GM04504 (cell line): ENCODE results near the gene TOMT.

Experiments used
- DNase-seq: peaks from one replicate; pipeline ENCODE4 v3.0.0-alpha.2; 2012; ENCODE audit warnings: low read depth

TOMT gene, protein sequence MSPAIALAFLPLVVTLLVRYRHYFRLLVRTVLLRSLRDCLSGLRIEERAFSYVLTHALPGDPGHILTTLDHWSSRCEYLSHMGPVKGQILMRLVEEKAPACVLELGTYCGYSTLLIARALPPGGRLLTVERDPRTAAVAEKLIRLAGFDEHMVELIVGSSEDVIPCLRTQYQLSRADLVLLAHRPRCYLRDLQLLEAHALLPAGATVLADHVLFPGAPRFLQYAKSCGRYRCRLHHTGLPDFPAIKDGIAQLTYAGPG

DNA sequence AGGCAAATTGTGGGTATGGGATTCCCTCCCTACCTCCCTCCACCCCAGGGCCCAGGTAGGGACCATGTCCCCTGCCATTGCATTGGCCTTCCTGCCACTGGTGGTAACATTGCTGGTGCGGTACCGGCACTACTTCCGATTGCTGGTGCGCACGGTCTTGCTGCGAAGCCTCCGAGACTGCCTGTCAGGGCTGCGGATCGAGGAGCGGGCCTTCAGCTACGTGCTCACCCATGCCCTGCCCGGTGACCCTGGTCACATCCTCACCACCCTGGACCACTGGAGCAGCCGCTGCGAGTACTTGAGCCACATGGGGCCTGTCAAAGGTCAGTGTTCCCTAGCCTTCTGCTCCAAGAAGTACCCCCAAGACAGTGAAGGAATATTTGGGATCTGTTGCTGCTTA lies at the start of gene TOMT:
TOMT (plus strand) TSS at position 37 of the 400 bp plus-strand sequence; CDS start at position 65, 28 bp downstream.
- DNase-seq: no peak

DNA sequence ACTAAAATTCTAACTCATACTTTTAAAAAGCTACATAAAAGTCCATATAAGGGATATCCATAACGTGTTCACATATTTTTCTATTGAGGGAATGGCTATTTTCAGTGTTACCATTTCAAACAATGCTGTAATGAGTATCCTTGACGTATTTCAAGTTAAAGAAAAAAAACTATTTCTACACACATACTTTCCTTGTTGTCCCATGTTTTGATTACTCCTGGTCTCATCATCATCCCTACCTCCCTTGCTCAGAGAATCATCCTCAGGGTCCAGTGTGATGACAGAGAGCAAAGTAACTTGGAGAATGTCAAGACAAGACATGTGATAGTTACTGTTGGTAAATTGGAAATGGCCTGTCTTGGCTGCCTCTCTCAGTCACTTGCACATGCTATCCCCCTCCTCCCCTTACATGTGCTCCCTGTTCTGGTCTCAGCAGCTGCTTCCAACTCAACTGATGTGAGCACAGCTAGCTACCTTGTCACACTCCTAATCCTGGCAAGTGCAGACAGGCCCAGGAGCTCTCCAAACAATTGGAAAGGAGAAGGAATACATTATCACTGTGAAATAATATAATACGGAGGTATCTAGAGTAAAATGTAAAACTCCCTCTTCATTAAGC lies 47.2 kb upstream of the TOMT start:
- no peak for DNase-seq

DNA sequence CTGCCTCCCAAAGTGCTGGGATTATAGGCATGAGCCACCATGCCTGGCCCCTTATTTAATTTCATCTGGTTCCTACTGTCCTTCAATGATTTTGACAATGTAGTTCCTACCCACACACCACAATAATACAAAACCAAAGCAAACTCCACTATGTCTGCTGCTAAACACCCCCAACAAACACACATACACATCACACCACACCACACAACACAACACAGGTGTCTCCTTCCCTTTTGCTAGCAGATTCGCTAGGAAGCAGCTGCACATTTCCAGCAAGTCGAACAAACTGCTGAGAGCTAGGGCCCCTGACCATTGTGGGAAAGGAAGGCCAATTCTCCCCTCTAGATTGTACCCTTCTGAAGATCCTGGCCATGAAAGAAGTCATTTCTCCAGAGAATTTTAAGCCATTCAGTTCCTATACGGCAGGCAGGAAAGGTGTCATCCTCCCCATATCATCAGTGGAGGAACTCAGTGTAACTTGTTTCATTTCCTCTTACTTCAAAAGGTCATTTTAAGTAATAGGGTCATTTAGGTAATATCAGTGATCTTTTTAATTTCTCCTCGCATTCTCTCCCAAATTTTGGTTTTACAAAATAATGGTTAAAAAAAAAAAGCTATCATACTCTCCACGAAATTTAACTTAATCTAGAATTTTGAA lies 43.9 kb upstream of the TOMT start:
- no peak for DNase-seq

DNA sequence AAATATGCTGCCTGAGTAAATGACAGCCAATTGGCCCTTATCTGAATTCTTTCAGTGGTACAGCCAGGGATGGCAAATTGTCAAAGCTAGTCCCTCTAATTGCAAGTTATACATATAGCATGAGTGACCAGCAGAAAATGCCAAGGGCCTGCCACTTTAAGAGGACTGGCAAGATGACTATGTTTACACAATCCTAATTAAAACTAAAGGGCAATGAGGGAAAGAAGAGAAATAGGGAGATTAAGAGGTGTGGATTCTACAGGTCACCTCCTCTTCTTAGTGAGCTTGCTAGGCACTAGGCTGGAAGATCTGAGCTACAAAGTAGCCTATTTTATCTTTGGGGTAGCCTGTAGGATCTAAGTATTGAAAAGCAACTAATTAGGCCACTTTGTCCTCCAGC lies 38.9 kb upstream of the TOMT start:
- DNase-seq: no peak

DNA sequence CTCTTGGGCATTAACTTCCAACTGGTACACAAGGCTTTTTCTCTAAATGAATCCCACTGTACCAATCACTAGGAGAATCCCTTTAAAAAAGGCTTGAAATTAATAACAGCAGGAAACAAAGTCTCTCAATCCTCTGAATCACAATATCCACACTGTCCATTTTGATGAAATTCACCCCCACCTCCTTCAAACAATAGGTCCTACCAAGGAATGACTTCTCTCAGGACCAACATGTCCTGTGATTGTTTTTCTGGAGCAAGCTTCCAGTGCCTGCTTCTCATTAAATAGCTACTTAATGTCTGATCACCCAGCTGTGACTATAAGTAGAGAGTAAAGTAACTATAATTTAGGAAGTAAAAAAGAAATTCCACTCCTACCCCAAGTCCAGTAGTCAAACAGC lies 38.5 kb upstream of the TOMT start:
- DNase-seq: no peak

DNA sequence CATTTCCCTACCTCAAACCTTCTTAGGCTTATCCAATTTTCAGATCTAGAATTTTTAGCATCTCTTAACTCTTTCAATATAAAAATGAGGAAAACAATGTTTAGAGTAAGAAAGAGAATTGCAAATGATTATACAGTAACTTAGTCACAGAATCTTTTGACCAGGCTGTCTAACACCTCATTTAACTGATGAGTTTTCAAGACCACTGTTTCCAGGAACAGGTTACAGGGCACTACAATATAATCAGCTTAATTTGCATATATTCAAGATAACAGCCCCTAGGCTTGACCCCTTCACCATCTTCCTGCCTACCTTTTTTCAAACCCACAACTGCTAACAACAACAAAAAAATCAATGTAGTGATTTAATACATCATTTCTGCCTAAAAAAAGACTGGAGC lies 38.0 kb upstream of the TOMT start:
- no peak for DNase-seq

DNA sequence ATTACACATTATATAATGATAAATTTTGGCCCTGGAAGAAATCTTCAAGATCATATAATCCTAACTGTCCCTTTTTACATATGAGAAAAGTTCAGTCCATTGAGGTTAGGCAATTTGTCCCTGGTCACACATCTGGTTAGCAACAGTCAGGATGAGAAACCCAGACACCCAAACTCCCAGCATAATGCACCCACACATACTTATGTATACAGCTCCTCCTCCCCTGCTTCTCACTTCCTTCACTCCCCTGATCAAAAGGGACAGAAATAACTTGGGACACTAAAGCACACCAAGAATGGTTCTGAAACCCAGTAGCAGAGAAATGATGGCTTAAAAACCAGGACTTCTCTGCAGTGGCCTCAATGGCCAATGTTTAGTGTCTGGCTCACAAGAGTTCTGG lies 36.5 kb upstream of the TOMT start:
- no peak for DNase-seq

DNA sequence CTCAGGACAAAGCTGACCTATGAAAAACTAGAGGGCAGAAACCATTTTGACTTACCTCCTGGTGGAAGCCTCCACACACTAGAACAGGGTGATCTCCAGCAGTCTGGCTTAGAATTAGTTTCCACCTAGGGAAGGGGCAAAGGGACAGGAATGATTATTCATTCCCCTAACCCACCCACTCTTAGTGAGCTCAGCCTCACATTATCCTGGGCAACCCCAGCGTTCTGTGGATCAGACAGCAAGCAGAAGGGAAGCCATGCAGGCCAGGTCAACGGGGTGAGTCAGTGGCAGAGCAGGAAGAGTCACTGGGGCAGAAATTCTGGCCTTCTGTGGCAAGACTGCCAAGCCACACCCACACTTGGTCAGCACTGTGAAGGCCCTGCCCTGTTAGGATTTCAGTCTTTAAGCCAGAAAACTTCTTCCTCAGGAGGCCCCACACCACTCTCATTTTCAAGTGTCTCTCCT lies 35.9 kb upstream of the TOMT start:
- DNase-seq: peak; percentile 75

DNA sequence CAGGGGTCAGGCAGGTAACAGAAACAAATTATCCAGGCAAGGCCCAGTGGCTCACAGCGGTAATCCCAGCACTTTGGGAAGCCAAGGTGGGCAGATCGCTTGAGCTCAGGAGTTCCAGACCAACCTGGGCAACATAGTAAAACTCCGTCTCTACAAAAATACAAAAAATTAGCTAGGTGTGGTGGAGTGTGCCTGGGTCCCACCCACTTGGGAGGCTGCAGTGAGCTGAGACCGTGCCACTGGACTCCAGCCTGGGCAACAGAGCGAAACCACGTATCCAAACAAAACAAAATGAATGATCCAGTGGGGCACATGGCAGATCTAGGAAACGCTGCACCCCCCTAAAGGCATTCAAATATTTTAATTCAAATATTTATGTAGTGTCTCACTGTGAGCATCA lies 35.2 kb upstream of the TOMT start:
- no peak for DNase-seq

DNA sequence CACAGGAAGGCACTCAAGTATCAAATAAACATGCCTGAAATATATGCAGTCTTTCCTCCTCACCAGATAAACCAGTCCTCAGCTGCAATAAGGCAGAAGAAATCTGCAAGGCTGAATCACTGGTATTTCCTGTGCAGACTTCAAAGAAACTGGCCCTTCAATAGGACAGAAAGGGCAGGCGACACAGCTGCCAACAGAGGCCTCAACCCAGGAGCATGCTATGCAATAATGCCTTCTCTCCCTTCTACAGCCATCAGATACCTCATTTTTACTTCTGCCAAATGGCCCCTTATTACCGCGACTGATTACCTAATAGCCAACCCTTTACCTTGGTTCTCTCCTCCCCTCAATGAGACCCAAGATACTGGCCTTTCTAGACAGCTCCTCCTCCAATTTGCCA lies 33.4 kb upstream of the TOMT start:
- peak; percentile 44 for DNase-seq

DNA sequence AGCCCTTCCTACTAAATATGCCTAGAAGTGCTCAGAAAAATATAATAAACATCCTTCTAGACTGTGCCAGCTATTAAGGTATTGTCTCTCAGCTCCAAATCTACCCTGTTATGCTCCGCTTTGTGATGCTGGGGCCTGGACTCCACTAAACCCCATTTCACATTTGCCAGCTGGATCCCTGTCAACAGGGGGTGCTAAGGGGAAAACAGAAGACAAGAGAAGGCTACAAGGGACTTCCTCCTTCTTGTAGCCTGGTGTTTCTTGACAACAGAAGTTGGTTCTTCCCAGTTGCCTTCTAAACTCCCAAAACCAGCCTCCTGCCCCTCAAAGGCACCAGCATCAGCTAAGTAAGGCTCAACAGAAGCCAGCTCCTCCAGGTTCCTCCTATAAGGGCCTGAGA lies 30.6 kb upstream of the TOMT start:
- DNase-seq: no peak

DNA sequence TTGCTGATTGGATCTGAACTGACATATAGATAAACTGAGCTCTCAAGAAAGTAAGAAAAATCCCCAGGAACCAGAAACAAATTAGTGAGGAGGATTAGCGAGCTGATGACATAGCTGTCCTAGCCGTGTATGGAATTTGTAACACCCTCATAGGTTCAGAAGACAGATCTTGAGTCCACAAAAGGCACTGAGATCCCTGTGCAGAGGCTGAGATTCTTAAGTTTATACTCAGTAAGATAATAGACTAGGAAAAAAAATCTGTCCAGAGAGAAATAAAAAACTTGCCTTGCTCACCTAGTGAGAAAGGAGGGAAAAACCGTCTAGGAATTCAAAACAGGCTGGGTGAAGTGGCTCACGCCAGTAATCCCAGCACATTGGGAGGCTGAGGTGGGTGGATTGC lies 30.0 kb upstream of the TOMT start:
- no peak for DNase-seq

DNA sequence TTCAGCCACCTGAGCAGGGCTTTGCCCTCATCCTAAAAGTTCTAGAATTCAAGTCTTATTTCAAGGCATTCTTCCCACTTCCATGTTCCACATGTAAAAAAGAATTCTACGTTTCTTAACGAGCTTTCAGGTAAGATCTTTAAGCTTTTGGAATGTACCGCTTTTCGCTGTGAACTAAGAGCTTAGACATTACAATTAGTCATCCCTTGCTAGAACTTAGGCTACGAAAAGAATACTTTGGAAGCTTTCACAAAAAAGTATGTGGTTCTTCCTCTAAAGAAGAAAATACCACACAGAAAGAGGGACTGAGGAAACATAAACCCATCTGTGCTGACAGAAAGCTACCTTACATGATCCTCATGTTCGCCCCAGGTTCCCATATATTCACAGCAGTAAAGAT lies 27.2 kb upstream of the TOMT start:
- DNase-seq: no peak

DNA sequence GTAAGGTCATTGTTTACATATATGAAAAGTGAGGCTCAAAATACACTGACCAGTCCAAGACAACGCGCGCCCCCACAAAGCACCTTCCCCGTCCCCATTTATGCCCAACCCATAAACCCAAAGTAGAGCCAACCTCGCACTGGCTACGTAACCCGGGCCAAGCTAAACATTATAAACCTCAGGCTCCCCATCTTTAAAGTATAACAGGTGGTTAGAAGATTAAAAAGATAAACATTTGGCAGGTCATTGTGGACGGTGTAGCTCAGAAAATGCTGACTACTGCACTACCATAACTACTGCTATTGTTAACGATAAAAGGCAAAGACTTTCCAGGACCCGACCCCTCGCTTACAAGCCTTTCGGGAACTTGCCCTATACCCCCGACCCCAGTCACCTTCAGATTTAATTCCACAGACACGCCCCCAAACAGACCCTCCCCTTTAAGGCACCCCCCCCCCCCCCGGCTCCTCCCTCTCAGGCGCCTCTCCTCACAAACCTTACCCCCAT lies 25.9 kb upstream of the TOMT start:
- DNase-seq: no peak

DNA sequence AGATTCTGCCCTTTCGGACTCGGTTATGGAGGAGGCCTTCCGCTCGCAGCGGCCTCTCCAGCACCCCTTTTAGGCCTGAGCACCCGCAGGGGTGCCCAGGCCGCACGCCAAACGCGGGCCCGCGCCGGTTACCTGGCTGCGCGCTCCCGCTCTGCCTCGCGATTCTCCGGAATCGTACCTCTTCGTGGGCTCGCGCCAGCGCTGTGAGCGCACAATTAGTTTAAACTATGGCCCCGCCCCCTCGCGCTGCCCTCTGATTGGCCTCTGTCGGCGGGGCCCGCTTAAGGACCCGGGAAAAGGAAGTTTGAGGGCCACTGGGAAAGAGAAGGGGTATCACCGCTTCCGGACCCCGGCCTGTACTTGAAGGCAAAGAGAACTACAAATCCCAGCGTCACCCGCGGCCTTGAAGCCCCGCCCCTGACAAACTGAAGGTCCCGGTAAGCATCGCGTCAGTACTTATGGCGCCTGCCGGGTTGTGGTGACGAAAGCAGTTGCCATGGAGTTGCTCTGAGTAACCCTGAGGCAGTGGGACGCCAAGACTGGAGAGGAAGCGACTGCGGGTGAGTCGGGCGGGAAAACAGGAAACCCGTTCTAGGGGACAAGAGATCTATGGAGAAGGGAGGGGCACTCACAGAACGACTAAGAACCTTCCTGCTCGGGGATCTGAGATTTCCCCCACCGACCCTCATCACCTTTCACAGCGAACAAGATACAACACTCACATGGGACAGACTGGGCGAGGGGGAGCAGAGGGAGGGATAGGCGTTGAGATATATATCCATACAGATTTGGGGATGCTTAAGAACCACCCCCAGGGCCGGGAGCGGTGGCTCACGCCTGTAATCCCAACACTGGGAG lies 25.2 kb upstream of the TOMT start, which contains the start of the genes LRRC51 and NUMA1:
LRRC51 (plus strand) TSS at position 525 of the 858 bp plus-strand sequence. CDS start 8,234 bp downstream, outside the sequence.
NUMA1 (minus strand) TSS at position 217 of the 858 bp plus-strand sequence. CDS start 44,599 bp downstream, outside the sequence.
- peak; percentile 100 for DNase-seq

DNA sequence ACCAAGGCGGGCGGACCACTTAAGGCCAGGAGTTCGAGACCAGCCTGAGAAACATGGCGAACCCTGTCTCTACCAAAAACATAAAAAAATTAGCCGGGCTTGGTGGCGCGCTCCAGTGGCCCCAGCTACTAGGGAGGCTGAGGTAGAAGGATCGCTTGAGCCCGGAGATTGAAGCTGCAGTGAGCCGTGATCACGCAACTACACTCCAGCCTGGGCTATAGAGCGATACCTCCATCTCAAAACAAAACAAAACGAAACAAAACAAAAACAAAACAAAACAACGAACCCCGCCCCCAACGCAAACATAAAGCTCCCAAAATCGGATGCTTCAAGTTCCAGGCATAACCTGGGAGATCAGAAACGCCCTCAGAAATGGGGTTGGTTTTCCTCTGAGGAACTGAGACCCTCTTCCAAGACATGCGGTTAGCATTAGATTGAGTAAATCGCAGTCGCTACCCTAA lies 24.5 kb upstream of the TOMT start:
- DNase-seq: no peak

DNA sequence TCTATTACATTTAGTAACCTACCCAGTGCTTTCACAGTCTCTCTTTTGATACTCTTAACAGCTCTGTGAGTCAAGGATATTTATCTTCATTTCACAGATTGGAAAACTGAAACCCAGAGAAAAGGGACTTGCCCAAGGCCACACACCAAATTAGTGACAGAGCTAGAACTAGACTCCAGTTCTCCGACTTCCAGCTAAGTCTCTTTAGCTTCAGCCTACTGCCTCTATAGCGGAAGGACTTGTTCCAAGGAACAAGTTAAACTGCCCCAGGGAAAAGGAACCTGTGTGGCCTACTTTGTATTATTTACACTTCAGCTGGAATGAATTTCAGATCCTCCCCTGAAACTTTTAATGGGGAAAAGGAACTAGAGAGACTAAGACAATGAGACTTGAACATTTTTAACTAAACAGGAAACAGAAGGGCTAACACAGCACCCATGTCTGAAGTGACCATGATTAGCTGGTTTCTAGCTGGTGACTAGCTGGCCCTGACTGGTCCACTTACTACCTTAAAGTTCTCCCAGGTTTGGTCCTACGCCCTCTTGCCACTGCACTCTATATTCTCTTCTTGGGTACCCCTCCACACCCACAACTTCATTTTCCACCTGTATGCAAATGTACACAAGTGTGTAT lies 23.8 kb upstream of the TOMT start:
- DNase-seq: no peak

DNA sequence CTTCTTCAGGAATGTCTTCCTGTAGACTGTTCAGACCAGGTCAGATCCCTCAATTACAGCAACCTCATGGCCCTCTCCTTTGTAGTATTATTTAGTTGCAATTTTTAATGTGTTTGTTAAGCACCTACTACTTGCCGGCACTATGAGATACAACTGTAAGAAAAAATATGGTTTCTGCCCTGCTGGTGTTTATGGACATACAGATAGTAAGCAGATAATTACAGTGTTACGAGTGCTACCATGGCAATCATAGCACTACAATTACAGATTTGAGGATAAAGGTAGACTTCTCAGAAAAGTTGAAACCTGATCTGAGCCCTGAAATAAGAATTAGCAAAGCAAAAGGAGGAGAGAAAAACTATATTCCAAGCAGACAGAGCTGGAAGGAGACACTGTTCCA lies 22.3 kb upstream of the TOMT start:
- DNase-seq: no peak

DNA sequence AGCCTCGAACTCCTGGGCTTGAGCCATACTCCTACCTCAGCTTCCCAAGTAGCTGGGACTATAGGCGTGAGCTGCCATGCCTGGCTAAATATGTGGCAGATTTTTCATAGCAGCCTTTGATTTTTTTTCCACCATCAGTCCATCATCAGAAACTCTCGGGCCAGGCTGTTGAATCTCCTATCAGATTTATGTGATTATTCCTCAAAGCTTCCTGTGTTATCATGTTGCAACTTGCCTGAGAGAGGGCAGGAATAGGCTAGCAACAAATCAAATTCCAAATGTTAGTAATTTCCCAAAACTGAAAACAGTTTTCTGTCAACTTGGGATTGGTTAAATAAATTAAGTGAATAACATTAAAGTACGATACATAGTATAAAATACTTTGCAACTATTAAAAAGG lies 21.6 kb upstream of the TOMT start:
- no peak for DNase-seq

DNA sequence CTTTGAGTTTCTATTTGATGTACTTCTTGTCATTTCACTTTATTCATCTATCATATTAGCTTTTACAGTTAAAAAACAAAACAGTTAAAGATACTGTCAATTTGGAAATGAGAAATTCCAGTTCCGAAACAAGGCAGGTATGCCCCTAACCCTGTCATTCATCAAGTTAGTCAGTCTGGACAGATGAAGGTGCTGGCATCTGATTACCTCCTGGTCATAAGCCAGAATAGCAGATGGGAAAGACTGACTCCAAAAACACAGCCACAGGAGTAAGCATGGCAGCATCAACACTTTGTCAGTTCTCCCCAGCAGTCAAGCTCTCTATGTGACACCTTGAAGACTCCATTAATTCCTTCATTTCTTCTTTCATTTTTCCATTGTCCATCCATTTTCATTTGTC lies 20.8 kb upstream of the TOMT start:
- DNase-seq: no peak

DNA sequence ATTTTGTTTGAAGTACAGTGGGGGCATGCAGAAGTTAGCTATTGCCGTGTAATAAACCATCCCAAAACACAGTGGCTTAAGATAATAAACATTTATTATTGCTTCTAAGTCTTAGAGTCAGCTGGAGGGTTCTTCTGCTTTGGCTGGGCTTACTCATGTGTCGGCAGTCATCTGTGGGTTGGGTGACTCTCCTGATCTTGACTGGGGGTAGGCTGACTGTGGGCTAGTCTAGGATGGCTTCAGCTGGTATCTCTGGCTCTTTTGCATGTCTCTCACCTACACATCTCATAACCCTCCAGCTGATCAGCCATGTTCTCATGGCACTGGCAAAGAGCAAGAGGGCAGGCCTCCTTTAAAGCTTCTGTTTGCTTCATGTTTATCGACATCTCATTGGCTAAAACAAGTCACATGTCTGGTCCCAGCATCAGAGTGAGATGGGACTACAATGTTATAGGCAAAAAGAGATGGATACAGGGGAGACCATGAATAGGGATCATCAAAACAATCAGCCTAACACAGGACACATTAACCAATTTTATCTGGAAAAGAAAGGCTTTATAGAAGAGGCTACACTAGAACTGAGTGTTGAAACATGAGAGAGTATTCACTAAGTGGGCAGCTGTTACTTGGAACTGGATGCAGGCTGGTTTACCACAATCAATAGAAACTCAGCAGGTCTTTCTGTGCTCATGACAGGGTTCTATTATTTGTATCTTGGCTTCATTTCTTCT lies 19.9 kb upstream of the TOMT start:
- DNase-seq: no peak
